K562 (cell line): ENCODE data around the gene BRAF. TPM values are rescaled to one million over a fixed set of nuclear protein-coding genes. Genes with fewer than 3 reads are reported as not detected.

Experiments
- ARID4B ChIP-seq: sonication (generic); formaldehyde crosslinking; IDR thresholded peaks from 2 replicates; pipeline ENCODE4 v1.8.0; 2022; ENCODE audit warnings: mild to moderate bottlenecking, missing genetic modification reagents
- ATF3 ChIP-seq, 2 experiments: fragments of 450-650 bp in 1 of 2; sonication (generic) in 1 of 2; formaldehyde crosslinking in 1 of 2; IDR thresholded peaks in 1 of 2; conservative IDR thresholded peaks in 1 of 2; 2 replicates each; pipeline versions ENCODE4 v1.6.1 to v1.8.1; 2016 to 2023; ENCODE audit warnings: mild to moderate bottlenecking in 2 of 2, moderate library complexity in 2 of 2, inconsistent platforms in 1 of 2, missing genetic modification reagents in 1 of 2
- FOXK1 ChIP-seq: sonication (generic); formaldehyde crosslinking; IDR thresholded peaks from 2 replicates; pipeline ENCODE4 v1.8.0; 2022; ENCODE audit warnings: missing genetic modification reagents, mild to moderate bottlenecking, borderline replicate concordance
- MIER1 ChIP-seq: fragments of 450-650 bp; IDR thresholded peaks from 2 replicates; pipeline ENCODE4 v1.6.1; 2016; ENCODE audit warnings: antibody characterized with exemption, mild to moderate bottlenecking, low read depth
- NCOA6 ChIP-seq: fragments of 450-650 bp; IDR thresholded peaks from 2 replicates; pipeline ENCODE4 v1.6.1; 2017; ENCODE audit warnings: mild to moderate bottlenecking
- NFIX ChIP-seq: fragments of 250-450 bp; sonication (Bioruptor Pico); IDR thresholded peaks from 2 replicates; pipeline ENCODE4 v1.4.0; 2020; ENCODE audit warnings: low read depth, mild to moderate bottlenecking, moderate library complexity
- ZNF316 ChIP-seq: fragments of 450-650 bp; IDR thresholded peaks from 2 replicates; pipeline ENCODE4 v1.6.1; 2016
- polyA plus RNA-seq, 8 experiments: library from polyadenylated mRNA; depleted of rRNA in 4 of 8; stranded (reverse) in 5 of 8; unstranded in 3 of 8; fragments of >200 nt; fragmentation: Nextera tagmentation in 2 of 8; fragmentation: Illumina TruSeq in 1 of 8; extraction: Ambion mirVana in 2 of 8; extraction: Trizol in 1 of 8; gene quantifications; 2 replicates each; pipeline versions ENCODE4 v1.2.1 to v1.2.3, GENCODE V29; 2011 to 2014; ENCODE audit warnings: inconsistent platforms in 1 of 8, missing spikeins in 1 of 8
- total RNA-seq, 7 experiments: library from RNA; depleted of rRNA in 6 of 7; stranded (reverse); fragments of >200 nt in 6 of 7; fragmentation: Illumina TruSeq in 2 of 7; extraction: Trizol in 2 of 7; gene quantifications; 2 replicates each; pipeline versions ENCODE4 v1.2.1 to v1.2.3, GENCODE V29; 2011 to 2021; ENCODE audit warnings: low replicate concordance in 1 of 7

Gene BRAF
- total and polyA plus RNA-seq, 9 of the 15 experiments (the other 6 are each of a cell fraction or from before 2014, with no cell fraction given) = 3.6 to 38.3 (median 21.9) TPM

- TF ChIP-seq ATF3 (IDR thresholded peaks at IDR 0.05) (no peak), ATF3 (CRISPR knock-in tag; conservative IDR thresholded peaks at IDR 0.05) (no peak), MIER1 (0 out of 2 replicates have a peak, but pooled peaks have one; percentile 14), NFIX (no peak), FOXK1 (no peak), ARID4B (CRISPR knock-in tag) (no peak), NCOA6 (no peak), ZNF316 (peak; percentile 81)
Observed at GRCh38 chr7:140922741-140923345, 1.9 kb downstream of the BRAF start (continued).
